ENCODE results near the gene MAPKBP1. TPM values are rescaled to one million over a fixed set of nuclear protein-coding genes. Genes with fewer than 3 reads are reported as not detected.

Gene MAPKBP1
- total and polyA plus RNA-seq, 2 of the 8 experiments (the other 6 are each of a cell fraction or from before 2014, with no cell fraction given) = 4.3 to 11.3 TPM

DNA sequence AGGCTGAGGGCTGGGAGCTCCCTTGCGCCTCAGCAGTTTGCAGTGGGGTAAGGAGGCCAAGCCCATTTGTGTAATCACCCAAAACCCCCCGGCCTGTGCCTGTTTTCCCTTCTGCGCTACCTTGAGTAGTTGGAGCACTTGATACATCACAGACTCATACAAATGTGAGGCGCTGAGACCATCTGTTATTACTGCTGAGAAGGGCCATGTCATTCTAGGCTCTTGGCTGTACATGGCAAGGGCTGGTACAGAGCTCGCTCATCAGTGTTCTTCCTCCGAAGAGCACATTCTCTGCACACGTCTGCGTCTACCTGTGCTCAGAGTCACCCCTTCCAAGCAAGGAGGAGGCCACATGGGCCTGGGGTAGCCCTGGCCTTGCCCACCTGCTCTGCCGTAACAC is 73.7 kb downstream of the MAPKBP1 start:
- no peak overlapping the region for H2BK15ac ChIP-seq (ENCODE audit: low read length)
- no peak overlapping the region for H3K18ac ChIP-seq (ENCODE audit: extremely low read depth, low read length)
- 0 out of 2 replicates have a peak, but pooled peaks cover 2% of the 10 kb centered on the region for H3K23me2 ChIP-seq (ENCODE audit: low read depth, low read length)
- no peak for DNase-seq (ENCODE audit: low read depth in 1 of 2, low spot score in 2 of 2)
- H3K27ac ChIP-seq (ENCODE audit: low read depth, low read length) = no peak overlapping the region
- ChIA-PET POLR2A (ENCODE audit: partially characterized antibody) (interaction anchor here (1.3 to 7.2 kb wide), 3 partner anchors 8 to 33 kb away, joined by 3 to 45 read pairs (median 5); partner anchors contain the start of gene PLA2G4B), CTCF (ENCODE audit: partially characterized antibody) (interaction anchor here (0.8 to 6.7 kb wide), 4 partner anchors 10 to 35 kb away, joined by 3 to 30 read pairs (median 4); no protein-coding TSS in a partner anchor)
- 92% methylated on average over 9 of the region's 9 CpGs; no CpG with 5 or more reads in 1 of the 2 experiments for WGBS, 2 experiments (ENCODE audit: extremely low coverage in 1 of 2, insufficient coverage in 1 of 2, insufficient read length in 1 of 2, insufficient replicate concordance in 2 of 2, low coverage in 1 of 2, low lambda C conversion rate in 2 of 2, missing lambda C conversion rate in 1 of 2)
- H3K9ac ChIP-seq (replicated peaks in 1 of 4; ENCODE audit: extremely low read depth in 1 of 4, low read depth in 3 of 4, low read length in 3 of 4) = no peak overlapping the region
- H3K4ac ChIP-seq (replicated peaks; ENCODE audit: insufficient read length, low read depth, low read length) = no peak overlapping the region
- H2BK5ac ChIP-seq (ENCODE audit: low read depth, low read length) = no peak overlapping the region
- H3K4me1 ChIP-seq (replicated peaks in 1 of 4; ENCODE audit: control insufficient read depth in 3 of 4, insufficient read depth in 4 of 4, low read length in 3 of 4) = no peaks in the 10 kb centered on the region; a peak in 2 of 7 replicates
- H2AFZ ChIP-seq (ENCODE audit: low read length) = no peak overlapping the region
- H3K79me2 ChIP-seq (ENCODE audit: control insufficient read depth in 1 of 2, insufficient read depth in 2 of 2, low read length in 2 of 2) = no peaks in the 10 kb centered on the region
- H2BK12ac ChIP-seq (ENCODE audit: low read depth, low read length) = no peak overlapping the region
- no peaks in the 10 kb centered on the region for H3K79me1 ChIP-seq (ENCODE audit: low read depth, low read length)
- no peaks in the 10 kb centered on the region for H4K20me1 ChIP-seq (replicated peaks in 1 of 2; ENCODE audit: control insufficient read depth in 1 of 2, insufficient read depth in 2 of 2, low read length in 2 of 2)
- H4K5ac ChIP-seq (ENCODE audit: insufficient read length, low read depth, low read length) = no peak overlapping the region
- H3K4me2 ChIP-seq (ENCODE audit: insufficient read depth in 1 of 2, low read depth in 2 of 2, low read length in 2 of 2) = no peak overlapping the region
- H3K27me3 ChIP-seq (replicated peaks in 1 of 4; ENCODE audit: control insufficient read depth in 3 of 4, extremely low read depth in 1 of 4, insufficient read depth in 3 of 4, low read length in 3 of 4) = no peaks in the 10 kb centered on the region
- H4K8ac ChIP-seq (ENCODE audit: extremely low read depth, insufficient read depth, low read length) = no peak overlapping the region
- no peak overlapping the region for H3K23ac ChIP-seq (ENCODE audit: insufficient read length)
- H2BK120ac ChIP-seq (replicated peaks; ENCODE audit: low read depth, low read length) = no peak overlapping the region
- H3K56ac ChIP-seq (replicated peaks; ENCODE audit: insufficient read length, low read depth, low read length) = no peak overlapping the region
- TF ChIP-seq, protein P1, sequence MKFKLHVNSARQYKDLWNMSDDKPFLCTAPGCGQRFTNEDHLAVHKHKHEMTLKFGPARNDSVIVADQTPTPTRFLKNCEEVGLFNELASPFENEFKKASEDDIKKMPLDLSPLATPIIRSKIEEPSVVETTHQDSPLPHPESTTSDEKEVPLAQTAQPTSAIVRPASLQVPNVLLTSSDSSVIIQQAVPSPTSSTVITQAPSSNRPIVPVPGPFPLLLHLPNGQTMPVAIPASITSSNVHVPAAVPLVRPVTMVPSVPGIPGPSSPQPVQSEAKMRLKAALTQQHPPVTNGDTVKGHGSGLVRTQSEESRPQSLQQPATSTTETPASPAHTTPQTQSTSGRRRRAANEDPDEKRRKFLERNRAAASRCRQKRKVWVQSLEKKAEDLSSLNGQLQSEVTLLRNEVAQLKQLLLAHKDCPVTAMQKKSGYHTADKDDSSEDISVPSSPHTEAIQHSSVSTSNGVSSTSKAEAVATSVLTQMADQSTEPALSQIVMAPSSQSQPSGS (IDR thresholded peaks at IDR 0.05; ENCODE audit: low read length) = no peak
- no peak for TF ChIP-seq CHD2 (IDR thresholded peaks at IDR 0.05; ENCODE audit: low read length)
- TF ChIP-seq TBP (IDR thresholded peaks at IDR 0.05; ENCODE audit: low read depth, low read length) = no peak
- no peak for TF ChIP-seq CBX8 (IDR thresholded peaks at IDR 0.05; ENCODE audit: borderline replicate concordance, low read depth, low read length)
- no peak for TF ChIP-seq KDM1A (IDR thresholded peaks at IDR 0.05; ENCODE audit: borderline replicate concordance, low read length)
- TF ChIP-seq POLR2AphosphoS5 (IDR thresholded peaks at IDR 0.05; ENCODE audit: low read depth, low read length) = no peak
- TF ChIP-seq GTF2F1 (IDR thresholded peaks at IDR 0.05; ENCODE audit: borderline replicate concordance, low read depth, low read length) = no peak
- H3K14ac ChIP-seq (ENCODE audit: insufficient read length) = no peak overlapping the region
- H2BK20ac ChIP-seq (ENCODE audit: low read length) = no peak overlapping the region
- peaks cover 0 to 7% (median 2%) of the 10 kb centered on the region in 4 experiments; a peak in 3 of 8 replicates for H3K36me3 ChIP-seq (ENCODE audit: control insufficient read depth in 2 of 4, insufficient read depth in 4 of 4, low read length in 3 of 4)
- no peak overlapping the region for H4K91ac ChIP-seq (replicated peaks; ENCODE audit: insufficient read length, low read length)
- no peaks in the 10 kb centered on the region for H3K9me3 ChIP-seq (ENCODE audit: insufficient read depth in 2 of 2, low read depth in 1 of 2, low read length in 1 of 2)
- H3K4me3 ChIP-seq (ENCODE audit: extremely low read depth in 1 of 4, insufficient read depth in 2 of 4, low read depth in 3 of 4, low read length in 4 of 4) = no peak overlapping the region
- FAIRE-seq = no peak
- H2AK5ac ChIP-seq (ENCODE audit: low read depth, low read length) = no peak overlapping the region

Measured in H1 (cell line).